ENCODE results near the gene CAPNS1.
A peak's percentile ranks its signal among the peaks of the same experiment; 100 is the strongest.
"Not testable (repeated sequence)": the region's sequence is repeated elsewhere in the genome, so short reads cannot be mapped to it uniquely, and the experiment has no call there.

The CAPNS1 gene

DNA sequence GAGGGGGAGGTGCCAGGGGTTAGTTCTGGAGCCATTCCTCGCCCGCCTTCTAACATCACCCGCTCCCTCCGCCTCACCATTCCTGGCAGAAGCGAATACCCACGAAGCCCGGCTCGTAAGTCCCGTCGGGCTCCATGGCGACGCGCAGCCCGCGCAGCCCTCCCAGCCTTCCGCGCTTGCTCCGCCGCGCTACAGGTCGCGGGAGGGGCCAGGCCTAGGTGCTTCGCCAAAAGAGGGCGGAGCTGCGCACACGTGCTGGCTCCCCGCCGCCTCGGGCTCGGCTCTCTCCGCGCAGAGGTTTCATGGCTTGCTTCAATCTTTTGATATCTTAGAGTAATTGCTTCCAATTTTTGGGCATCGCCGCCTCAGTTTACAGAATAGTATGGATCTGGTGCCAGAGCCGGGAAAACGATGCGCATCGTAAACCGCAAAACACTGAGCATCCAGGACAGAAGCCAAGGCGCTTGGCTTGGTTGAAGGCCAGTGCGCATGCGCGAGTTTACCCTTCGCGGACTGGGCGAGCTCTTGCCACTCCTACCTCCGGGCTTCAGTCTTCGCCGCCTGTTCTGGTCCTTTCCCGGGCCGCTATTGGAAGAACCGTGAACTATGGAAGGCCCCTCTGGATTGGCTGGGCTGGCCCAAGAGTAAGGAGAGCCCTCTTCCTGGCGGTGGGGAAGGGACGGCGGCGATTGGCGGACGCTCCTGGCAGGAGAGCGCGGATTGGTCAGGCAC is 25.0 kb upstream of the CAPNS1 start, which contains the start of gene POLR2I:
Gene POLR2I, minus strand, starts transcription at position 155 of the 732 bp plus-strand sequence. Its CDS starts 19 bp downstream, at position 136.
- peak; percentile 99 for DNase-seq

DNA sequence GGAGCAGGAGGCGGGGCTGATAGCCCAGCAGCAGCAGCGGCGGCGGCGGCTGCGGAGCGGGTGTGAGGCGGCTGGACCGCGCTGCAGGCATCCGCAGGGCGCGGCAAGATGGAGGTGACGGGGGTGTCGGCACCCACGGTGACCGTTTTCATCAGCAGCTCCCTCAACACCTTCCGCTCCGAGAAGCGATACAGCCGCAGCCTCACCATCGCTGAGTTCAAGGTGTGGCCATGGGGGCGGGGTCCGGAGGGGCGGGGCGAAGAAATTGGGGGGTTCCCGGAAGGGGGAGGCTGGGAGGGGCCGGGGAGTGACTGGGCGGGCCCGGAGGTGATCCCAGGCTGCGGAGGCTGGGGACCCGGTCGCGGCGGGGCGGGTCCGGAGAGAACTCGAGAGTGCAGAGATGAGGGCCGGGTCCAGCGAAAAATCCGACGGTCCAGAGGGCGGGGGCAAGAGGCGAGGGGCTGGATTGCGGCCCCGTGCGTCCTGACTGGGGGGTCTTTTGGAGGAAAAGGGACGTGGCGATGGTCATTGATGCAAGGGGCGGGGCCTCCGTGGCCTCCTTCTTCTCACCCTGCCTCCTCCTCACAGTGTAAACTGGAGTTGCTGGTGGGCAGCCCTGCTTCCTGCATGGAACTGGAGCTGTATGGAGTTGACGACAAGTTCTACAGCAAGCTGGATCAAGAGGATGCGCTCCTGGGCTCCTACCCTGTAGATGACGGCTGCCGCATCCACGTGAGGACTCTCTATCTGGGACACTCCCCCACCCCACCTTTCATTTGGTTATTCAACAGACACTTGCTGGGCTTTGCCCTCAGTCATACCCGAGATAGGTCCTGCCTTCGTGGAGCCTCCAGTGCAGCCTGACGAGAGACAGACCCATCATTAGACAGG is 24.2 kb upstream of the CAPNS1 start, which contains the start of gene TBCB:
Gene TBCB, plus strand, starts transcription at position 16 of the 891 bp plus-strand sequence. Its CDS starts 93 bp downstream, at position 109.
- peak; percentile 3 for DNase-seq

DNA sequence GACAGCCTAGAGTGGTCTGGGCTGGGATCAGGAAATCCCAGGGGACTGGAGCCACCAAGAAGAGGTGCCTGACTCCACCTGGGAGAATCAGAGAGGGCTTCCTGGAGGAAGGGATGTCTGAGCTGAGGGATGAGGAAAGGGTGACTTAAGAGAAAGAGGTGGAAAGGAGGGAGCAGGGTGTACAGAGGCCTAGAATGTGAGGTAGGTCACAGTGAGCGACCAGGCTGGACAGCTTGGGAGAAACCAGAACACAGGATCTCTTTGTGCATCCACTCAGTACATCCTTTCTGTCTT is 23.6 kb upstream of the CAPNS1 start:
- DNase-seq: no peak

DNA sequence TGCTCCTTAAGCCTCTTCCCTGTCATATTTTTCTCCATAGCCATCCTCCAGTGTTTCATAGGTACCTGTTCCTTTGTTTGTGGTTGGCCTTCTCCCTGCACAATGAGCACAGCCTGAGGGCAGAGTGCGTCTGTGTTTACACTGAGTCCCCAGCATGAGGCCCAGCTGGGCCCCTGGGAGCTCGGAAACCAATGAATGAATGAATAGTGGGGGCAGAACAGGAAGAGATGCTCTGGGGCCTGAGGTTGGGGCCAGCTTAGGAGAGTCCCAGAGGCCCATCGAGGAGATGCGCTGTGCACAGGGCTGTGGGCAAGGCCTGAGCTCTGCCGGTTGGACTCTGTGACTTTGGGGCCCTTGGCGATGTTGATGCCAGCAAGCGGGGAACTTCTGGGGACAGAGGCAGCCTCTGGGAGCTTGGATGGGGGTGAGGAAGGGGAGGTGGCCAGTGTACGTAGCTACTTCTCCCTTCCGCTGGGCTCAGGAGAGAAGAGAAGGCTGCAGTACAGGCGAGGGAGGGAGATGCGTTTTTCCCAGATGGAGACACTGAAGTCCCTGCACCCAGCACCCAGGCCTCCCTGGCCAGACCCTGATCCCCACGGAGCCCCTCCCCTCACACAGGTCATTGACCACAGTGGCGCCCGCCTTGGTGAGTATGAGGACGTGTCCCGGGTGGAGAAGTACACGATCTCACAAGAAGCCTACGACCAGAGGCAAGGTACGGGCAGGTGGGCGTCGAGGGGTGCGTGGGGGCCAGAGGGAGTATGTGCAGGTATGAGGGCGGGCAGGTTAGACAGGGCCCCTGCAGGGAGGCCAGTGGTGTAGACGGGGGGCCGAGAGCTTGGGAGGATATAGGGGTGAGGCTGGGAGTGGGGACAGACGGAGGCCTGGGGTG is 19.5 kb upstream of the CAPNS1 start:
- no peak for DNase-seq

DNA sequence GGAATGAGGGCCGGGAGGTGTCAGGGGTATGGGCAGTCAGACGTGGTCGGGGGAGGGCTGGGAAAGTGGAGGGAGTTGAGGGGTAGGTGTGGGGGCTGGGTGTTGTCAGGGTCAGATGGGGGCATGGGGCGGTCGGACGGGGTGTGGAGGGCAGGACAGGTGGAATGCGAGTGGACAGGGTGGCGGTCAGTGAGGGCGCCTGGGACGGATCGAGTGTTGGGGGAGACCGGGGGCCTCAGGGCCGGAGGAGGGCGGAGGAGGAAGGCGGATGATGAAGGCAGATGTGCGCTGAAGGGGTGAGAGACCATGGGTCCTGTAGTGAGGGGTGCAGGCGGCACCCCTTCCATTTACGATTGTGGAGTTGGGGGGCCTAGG is 18.9 kb upstream of the CAPNS1 start:
- no peak for DNase-seq

DNA sequence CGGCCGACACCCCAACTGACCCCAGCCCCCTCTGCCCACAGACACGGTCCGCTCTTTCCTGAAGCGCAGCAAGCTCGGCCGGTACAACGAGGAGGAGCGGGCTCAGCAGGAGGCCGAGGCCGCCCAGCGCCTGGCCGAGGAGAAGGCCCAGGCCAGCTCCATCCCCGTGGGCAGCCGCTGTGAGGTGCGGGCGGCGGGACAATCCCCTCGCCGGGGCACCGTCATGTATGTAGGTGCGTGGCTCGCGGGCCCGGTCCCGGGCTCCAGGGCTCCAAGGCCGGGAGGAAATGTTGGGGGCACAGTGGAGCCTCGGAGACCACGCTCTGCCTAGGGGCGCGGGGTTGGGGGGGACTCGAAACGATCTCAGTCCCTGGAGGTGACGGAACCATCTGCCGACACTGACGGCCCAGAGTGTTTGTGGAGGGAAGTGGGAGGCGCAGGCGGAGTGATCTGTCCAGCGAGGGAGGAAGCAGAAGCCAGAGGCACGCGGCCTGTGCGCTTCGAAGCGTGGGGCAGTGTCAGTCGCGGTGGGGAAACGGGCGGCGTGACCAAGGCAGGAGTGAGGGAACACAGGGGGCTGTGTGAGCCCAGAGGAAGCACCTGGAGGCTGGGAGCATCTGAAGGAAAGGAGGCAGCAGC is 18.3 kb upstream of the CAPNS1 start:
- no peak for DNase-seq

DNA sequence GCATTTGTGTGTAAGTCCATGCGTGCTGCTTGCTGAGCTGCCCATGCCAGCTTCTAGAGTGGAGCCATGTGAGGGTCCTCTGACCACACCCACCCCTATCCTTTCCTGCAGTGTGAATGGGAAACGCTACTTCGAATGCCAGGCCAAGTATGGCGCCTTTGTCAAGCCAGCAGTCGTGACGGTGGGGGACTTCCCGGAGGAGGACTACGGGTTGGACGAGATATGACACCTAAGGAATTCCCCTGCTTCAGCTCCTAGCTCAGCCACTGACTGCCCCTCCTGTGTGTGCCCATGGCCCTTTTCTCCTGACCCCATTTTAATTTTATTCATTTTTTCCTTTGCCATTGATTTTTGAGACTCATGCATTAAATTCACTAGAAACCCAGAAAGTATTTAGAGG is 14.3 kb upstream of the CAPNS1 start:
- DNase-seq: no peak

DNA sequence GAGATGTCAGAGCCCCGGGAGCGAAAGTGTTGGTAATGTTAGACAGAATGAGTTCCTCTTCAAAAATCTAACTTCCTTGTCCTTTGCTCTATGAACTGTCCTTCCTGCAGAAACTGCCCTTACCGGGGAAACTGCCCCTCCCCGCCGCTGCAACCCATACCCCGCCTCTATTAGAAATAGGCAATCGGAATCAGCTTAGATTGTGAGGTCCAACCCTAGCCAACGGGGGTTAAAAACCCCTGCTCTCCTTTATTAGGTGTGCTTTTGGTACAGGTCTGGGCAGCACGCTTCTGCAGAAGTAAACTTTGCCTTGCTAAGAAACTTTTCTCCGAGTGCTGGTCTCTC is 11.5 kb upstream of the CAPNS1 start:
- DNase-seq: peak; percentile 31

DNA sequence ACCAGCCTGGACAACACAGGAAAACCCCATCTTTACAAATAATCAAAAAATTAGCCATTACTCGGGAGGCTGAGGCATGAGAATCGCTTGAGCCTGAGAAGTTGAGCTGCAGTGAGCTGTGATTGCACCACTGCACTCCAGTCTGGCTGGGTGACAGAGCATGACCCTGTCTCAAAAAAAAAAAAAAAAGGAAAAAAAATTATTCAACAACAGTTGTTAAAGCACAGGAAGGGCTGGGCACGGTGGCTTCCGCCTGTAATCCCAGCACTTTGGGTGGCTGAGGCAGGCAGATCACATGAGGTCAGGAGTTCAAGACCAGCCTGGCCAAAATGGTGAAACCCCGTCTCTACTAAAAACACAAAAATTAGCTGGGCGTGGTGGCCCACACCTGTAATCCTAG is 8.6 kb upstream of the CAPNS1 start:
- DNase-seq: not testable (repeated sequence)

DNA sequence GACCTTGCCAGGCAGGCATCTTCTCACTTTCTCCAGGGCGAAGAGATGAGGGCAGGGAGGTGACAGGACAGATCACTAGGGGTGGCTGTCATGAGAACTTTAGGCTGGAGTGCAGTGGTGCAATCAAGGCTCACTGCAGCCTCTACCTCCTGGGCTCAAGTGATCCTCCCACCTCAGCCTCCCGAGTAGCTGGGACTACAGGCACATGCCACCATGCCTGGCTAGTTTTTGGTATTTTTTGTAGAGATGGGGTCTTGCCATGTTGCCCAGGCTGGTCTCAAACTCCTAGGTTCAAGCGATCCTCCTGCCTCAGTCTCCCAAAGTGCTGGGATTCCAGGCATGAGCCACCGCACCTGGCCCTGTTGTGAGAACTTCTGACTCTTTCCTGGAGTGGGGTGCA is 5.0 kb upstream of the CAPNS1 start:
- not testable (repeated sequence) for DNase-seq

DNA sequence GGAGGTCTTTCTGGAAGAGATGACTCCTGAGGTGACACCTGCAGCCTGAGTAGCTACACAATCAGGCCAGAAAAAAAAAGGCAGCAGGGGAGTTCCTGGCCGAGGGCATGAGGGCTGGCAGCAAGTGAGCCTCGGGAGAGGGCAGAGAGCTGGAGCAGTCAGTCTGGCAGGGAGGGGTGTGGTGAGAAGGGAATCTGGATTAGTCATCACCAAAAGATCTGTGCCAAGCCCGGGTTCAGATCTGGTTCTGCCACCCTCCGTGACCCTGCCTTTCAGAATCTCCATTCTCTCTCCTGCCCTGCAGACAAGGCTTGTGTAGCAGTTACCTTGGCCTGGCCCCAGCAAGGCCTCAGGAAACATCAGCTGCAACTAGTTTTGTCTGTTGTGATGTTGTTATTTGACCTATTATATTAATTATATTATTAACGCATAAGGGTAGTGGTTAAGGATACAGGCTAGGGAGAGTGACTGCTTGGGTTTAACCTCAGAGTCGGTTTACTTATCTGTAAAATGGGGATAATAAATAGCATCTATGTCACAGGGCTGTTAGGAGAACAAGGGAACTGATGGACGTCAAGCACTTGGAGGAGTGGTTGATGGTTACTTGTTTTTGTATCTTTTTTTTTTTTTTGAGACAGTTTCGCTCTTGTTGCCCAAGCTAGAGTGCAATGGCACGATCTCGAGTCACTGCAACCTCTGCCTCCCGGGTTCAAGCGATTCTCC is 2.7 kb upstream of the CAPNS1 start:
- DNase-seq: peak; percentile 7

DNA sequence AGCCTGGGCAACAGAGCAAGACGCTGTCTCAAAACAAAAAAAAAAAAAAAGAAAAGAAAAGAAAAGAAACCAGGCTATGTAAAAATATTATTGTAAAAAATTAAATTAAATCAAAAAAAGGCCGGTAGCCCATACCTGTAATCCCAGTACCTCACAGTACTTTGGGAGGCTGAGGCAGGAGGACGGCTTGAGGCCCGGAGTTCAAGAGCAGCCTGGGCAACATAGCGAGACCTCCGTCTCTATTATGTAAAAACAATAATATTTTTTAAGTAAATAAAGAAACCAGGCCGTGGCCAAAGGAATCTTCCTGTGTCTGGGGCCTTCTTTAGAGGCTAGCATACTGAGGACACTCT is 770 bp upstream of the CAPNS1 start:
- no peak for DNase-seq

DNA sequence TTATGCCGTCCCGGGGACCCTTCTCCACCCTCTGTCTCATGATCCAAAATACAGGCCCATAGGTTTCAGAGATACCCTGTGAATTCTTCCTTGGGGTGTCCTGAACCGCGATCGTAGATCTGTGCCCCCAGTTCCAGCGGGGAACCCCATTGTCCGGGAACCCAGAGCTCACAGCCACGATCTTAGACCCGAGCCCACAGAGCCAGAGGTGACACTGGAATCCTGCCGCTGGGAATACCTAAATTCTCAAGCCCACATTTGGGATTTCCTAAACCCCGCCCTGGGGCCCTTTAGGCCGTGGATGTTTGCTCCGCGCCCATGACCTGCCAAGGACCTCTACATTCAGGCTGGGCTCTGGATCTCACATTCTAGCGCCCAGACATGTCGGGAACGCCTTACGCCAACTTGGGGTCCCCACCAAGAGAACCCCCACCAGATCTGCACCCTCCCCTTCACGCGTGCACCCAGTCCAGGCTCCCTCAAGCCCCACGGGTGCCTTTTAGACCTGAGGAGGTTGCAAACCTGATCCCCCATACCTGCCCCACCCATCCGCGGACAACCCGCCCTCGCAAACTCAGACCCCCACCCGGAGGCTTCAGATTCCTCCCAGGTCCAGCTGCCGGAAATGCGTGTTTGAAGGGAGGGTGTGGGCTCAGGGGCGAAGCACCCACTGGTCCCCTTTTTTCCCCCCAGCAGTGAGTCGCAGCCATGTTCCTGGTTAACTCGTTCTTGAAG is 605 bp downstream of the CAPNS1 start:
- peak; percentile 27 for DNase-seq

DNA sequence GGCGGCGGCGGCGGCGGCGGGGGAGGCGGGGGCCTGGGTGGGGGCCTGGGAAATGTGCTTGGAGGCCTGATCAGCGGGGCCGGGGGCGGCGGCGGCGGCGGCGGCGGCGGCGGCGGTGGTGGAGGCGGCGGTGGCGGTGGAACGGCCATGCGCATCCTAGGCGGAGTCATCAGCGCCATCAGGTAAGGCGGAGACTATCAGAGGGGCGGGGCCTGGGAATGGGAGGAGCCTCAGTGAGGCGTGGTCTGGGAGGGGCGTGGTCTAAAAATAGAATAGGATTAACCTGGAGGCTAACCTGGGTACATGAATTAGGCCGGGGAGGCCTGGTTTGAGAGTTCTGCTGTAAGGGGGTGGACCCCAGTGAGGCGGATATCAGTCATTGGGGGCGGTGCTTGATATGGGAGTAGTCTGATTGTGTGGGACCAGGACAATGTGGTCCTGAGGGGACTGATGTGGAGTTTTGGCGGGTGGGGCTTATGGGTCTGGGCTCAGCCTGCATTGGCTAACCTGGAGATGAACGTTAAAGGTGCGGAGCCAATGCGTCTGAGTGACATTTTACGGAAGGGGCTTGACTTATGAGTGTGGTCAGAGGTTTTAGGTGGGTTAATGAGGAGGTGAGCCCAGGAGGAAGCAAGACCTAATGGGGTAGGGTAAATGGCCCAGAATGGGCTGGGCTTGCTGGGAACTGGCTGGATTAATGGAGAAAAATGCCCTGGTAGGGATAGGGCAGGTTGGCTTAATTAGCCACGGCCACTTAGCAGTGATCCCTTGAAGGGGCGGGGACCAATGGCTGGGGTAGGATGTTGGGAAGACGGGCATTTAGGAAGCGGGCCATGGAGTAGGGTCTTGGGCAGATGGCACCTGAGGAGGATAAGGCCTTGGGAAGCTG is 1.4 kb downstream of the CAPNS1 start:
- peak; percentile 61 for DNase-seq

DNA sequence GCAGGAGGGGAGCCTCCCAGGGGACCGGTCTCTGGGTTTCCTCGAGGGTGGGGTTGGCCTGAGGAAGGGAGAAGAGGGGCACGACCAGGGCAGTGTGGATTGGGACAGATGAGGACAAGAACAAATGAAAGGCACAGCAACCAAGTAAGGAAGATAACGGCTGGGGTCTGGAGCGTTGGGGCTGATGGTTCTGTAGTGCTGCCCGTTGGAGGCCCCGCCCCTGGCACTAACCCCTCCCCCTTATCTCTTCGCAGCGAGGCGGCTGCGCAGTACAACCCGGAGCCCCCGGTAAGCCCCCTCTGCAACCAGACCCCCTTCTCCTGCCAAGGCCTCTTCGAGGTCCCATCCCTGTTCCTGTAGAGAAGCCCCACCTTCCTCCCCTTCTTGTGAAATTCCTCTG is 2.2 kb downstream of the CAPNS1 start:
- DNase-seq: no peak

DNA sequence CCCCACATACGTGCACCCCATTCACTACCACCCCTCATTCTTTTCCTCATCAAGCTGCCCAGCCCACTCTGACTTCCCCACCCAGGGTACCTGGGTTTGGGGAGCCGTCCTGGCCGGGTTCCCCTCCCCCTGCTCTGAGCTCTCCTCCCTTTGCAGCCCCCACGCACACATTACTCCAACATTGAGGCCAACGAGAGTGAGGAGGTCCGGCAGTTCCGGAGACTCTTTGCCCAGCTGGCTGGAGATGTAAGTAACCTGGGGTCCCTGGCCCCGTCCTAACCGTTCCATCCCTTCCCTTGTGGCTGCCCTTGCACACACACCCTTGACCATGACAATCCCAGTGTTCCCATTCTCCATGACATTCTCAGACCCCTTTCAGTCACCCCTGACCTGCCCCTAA is 2.6 kb downstream of the CAPNS1 start:
- DNase-seq: no peak

DNA sequence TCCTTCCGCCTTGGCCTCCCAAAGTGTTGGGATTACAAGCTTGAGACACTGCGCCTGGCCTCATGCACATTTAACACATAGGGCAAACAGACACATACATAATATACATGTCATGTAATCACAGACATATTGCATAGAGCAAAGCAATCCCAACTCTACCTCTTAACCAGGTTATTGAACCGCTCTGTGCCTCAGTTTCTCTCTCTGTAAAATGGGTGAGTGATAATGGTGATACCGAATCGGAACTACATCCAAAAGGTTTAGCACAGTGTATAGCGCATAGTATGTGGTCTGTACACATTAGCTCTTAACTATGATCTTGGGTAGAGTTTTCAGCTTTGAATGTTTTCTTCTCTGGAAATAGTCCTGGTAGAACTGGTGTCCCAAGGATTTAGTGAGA is 4.8 kb downstream of the CAPNS1 start:
- DNase-seq: no peak

DNA sequence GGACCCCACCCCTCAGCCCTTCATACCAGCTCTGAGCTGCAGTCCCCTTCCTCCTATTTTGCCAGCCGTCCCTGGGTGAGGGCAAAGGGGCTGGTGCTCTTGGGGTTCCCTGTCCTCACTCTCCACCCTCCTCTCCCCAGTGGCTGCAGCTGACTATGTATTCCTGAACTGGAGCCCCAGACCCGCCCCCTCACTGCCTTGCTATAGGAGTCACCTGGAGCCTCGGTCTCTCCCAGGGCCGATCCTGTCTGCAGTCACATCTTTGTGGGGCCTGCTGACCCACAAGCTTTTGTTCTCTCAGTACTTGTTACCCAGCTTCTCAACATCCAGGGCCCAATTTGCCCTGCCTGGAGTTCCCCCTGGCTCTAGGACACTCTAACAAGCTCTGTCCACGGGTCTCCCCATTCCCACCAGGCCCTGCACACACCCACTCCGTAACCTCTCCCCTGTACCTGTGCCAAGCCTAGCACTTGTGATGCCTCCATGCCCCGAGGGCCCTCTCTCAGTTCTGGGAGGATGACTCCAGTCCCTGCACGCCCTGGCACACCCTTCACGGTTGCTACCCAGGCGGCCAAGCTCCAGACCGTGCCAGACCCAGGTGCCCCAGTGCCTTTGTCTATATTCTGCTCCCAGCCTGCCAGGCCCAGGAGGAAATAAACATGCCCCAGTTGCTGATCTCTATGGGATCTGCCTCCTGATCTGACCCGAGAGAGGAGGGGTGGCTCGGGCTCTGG is 10.0 kb downstream of the CAPNS1 start:
- DNase-seq: no peak

DNA sequence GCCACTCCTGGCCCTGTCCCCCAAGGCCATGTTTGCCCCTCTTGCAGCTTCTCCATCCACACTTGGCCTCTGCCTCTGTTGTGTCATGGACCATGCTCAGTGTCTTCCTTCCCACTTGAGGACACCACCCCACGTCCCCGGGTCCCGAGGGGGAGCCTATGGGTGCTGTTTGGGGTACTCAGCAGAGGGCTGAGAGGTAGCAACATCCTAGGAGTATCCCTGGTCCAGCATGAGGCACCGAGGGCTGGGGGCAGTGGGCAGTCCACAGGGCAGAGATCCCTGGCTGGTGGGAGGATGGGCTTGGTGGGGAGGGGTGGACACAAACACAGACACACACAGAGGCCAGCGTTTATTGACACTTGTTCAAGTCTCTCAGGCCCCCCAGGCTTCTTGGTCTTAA is 10.7 kb downstream of the CAPNS1 start:
- no peak for DNase-seq
